ENCODE results near the gene NUDT22. TPM values are rescaled to one million over a fixed set of nuclear protein-coding genes. Genes with fewer than 3 reads are reported as not detected.

NUDT22 gene
- total RNA-seq, 4 donors from 2014 or later = 44.5 to 66.1 (median 54.4) TPM

GRCh38 chr11:64230171-64230984, 4.3 kb downstream of the NUDT22 start, which contains the start of gene DNAJC4:
Gene DNAJC4 (plus strand): TSS chr11:64230548. CDS start chr11:64230855, 307 bp downstream.
- Histone ChIP-seq H3K4me3 (peak within 1 kb of the TSS; percentile 86), H3K27ac (peak within 1 kb of the TSS; percentile 90), H3K27me3 (no peaks in the 10 kb centered on the region), H3K9me3 (no peaks in the 10 kb centered on the region), H3K4me1 (peaks cover 81% of the 10 kb centered on the region), H3K36me3 (no peaks in the 10 kb centered on the region)
- 2% methylated on average over 18 of the region's 62 CpGs for WGBS
- TF ChIP-seq POLR2A (IDR thresholded peaks at IDR 0.05) = no peak
- no peak for TF ChIP-seq POLR2AphosphoS5 (IDR thresholded peaks at IDR 0.05)
- no peak for TF ChIP-seq CTCF (IDR thresholded peaks at IDR 0.05)
- no peak for TF ChIP-seq EP300 (IDR thresholded peaks at IDR 0.05)
- DNase-seq (ENCODE audit: low spot score in 2 of 2) = peak; percentile 93 to 95

- TF ChIP-seq POLR2AphosphoS5 (IDR thresholded peaks at IDR 0.05) (no peak), EP300 (IDR thresholded peaks at IDR 0.05) (no peak)
- Histone ChIP-seq H3K27ac (peak overlapping the region; percentile 90), H3K9me3 (no peaks in the 10 kb centered on the region)
These were observed 4.9 kb downstream of the NUDT22 start for GRCh38 chr11:64230985-64231365.

GRCh38 chr11:64231546-64231945, 5.5 kb downstream of the NUDT22 start:
- 67% methylated on average over 1 of the region's 7 CpGs for WGBS
- no peak for TF ChIP-seq CTCF (IDR thresholded peaks at IDR 0.05)
- TF ChIP-seq POLR2A (IDR thresholded peaks at IDR 0.05) = no peak
- TF ChIP-seq POLR2AphosphoS5 (IDR thresholded peaks at IDR 0.05) = no peak
- no peak for TF ChIP-seq EP300 (IDR thresholded peaks at IDR 0.05)
- no peaks in the 10 kb centered on the region for H3K36me3 ChIP-seq
- H3K4me3 ChIP-seq = no peak overlapping the region
- DNase-seq (ENCODE audit: low spot score in 2 of 2) = no peak
- H3K27ac ChIP-seq = no peak overlapping the region
- no peaks in the 10 kb centered on the region for H3K9me3 ChIP-seq
- no peaks in the 10 kb centered on the region for H3K27me3 ChIP-seq
- peaks cover 84% of the 10 kb centered on the region for H3K4me1 ChIP-seq

More at GRCh38 chr11:64230985-64231365, 4.9 kb downstream of the NUDT22 start:
- H3K27me3 ChIP-seq = no peaks in the 10 kb centered on the region
- DNase-seq (ENCODE audit: low spot score in 2 of 2) = no peak
- H3K36me3 ChIP-seq = no peaks in the 10 kb centered on the region
- H3K4me3 ChIP-seq = peak overlapping the region; percentile 86
- WGBS = 13% methylated on average over 8 of the region's 8 CpGs
- H3K4me1 ChIP-seq = peaks cover 82% of the 10 kb centered on the region

- H3K9me3 ChIP-seq = no peaks in the 10 kb centered on the region
- peak in 1 of 2 donors; percentile 68 for DNase-seq (ENCODE audit: low spot score in 2 of 2)
- TF ChIP-seq EP300 (IDR thresholded peaks at IDR 0.05) = no peak
- TF ChIP-seq POLR2A (IDR thresholded peaks at IDR 0.05) = no peak
- no peak for TF ChIP-seq POLR2AphosphoS5 (IDR thresholded peaks at IDR 0.05)
- TF ChIP-seq CTCF (IDR thresholded peaks at IDR 0.05) = no peak
- 74% methylated on average over 15 of the region's 15 CpGs for WGBS
- peaks cover 82% of the 10 kb centered on the region for H3K4me1 ChIP-seq
- no peaks in the 10 kb centered on the region for H3K27me3 ChIP-seq
- no peak overlapping the region for H3K27ac ChIP-seq
- no peak overlapping the region for H3K4me3 ChIP-seq
- H3K36me3 ChIP-seq = peaks cover 3% of the 10 kb centered on the region
These were observed 6.3 kb downstream of the NUDT22 start for GRCh38 chr11:64232182-64232966.

- no peak overlapping the region for H3K4me3 ChIP-seq
- 66% methylated on average over 8 of the region's 8 CpGs for WGBS
- no peaks in the 10 kb centered on the region for H3K27me3 ChIP-seq
- peaks cover 82% of the 10 kb centered on the region for H3K4me1 ChIP-seq
- no peaks in the 10 kb centered on the region for H3K9me3 ChIP-seq
- TF ChIP-seq POLR2AphosphoS5 (IDR thresholded peaks at IDR 0.05) = no peak
- DNase-seq (ENCODE audit: low spot score in 2 of 2) = no peak
- peaks cover 7% of the 10 kb centered on the region for H3K36me3 ChIP-seq
- H3K27ac ChIP-seq = no peak overlapping the region
These were observed 6.9 kb downstream of the NUDT22 start for GRCh38 chr11:64232967-64233315.
